H9 (cell line): Measurements from ENCODE around the gene CCR3. TPM values are rescaled to one million over a fixed set of nuclear protein-coding genes. Genes with fewer than 3 reads are reported as not detected.

Source experiments
- DNase-seq: peaks from one replicate; pipeline ENCODE4 v3.0.0-alpha.2; 2017
- H2AFZ ChIP-seq: one replicate; pipeline ENCODE4 v1.6.1; 2013; ENCODE audit warnings: mild to moderate bottlenecking, low read length, control low read depth, moderate library complexity
- H2AK5ac ChIP-seq: 2 replicates; pipeline ENCODE4 v1.6.1; 2013; ENCODE audit warnings: low read length, control low read depth, mixed read lengths; ENCODE audit not compliant: insufficient read length
- H2BK120ac ChIP-seq: one replicate; pipeline ENCODE4 v1.6.1; 2013; ENCODE audit warnings: low read depth, mild to moderate bottlenecking, low read length, control low read depth, inconsistent platforms; ENCODE audit not compliant: poor library complexity, severe bottlenecking
- H2BK12ac ChIP-seq: 2 replicates; pipeline ENCODE4 v1.6.1; 2013; ENCODE audit warnings: low read length, control low read depth, mixed read lengths, low read depth; ENCODE audit not compliant: insufficient read length
- H2BK15ac ChIP-seq: 2 replicates; pipeline ENCODE4 v1.6.1; 2013; ENCODE audit warnings: low read depth, low read length, control low read depth
- H2BK20ac ChIP-seq: one replicate; pipeline ENCODE4 v1.6.1; 2013; ENCODE audit warnings: low read depth, mild to moderate bottlenecking, low read length, control low read depth, inconsistent platforms; ENCODE audit not compliant: poor library complexity, severe bottlenecking
- H2BK5ac ChIP-seq: 2 replicates; pipeline ENCODE4 v1.6.1; 2013; ENCODE audit warnings: low read length, control low read depth, mixed read lengths; ENCODE audit not compliant: insufficient read length
- H3K14ac ChIP-seq: 2 replicates; pipeline ENCODE4 v1.6.1; 2013; ENCODE audit warnings: low read length, control low read depth; ENCODE audit not compliant: insufficient read depth
- H3K18ac ChIP-seq: 2 replicates; pipeline ENCODE4 v1.6.1; 2013; ENCODE audit warnings: low read depth, mild to moderate bottlenecking, mixed read lengths, low read length, control low read depth; ENCODE audit not compliant: insufficient read length
- H3K23ac ChIP-seq: 2 replicates; pipeline ENCODE4 v1.6.1; 2013; ENCODE audit warnings: low read length, control low read depth, mixed read lengths, low read depth; ENCODE audit not compliant: insufficient read length
- H3K23me2 ChIP-seq: 2 replicates; pipeline ENCODE4 v1.6.1; 2013; ENCODE audit warnings: low read depth, mild to moderate bottlenecking, mixed read lengths, low read length, control low read depth; ENCODE audit not compliant: insufficient read length, poor library complexity, severe bottlenecking
- H3K27ac ChIP-seq: 2 replicates; pipeline ENCODE4 v1.5.1; 2013; ENCODE audit warnings: low read length, control low read depth, mixed read lengths, low read depth; ENCODE audit not compliant: insufficient read length
- H3K27me3 ChIP-seq: 2 replicates; pipeline ENCODE4 v1.6.1; 2013; ENCODE audit warnings: low read length, control low read depth, inconsistent platforms; ENCODE audit not compliant: insufficient read depth
- H3K4ac ChIP-seq: 2 replicates; pipeline ENCODE4 v1.6.1; 2013; ENCODE audit warnings: low read depth, mild to moderate bottlenecking, control low read depth, inconsistent platforms, low read length, moderate library complexity
- H3K4me1 ChIP-seq: 2 replicates; pipeline ENCODE4 v1.6.1; 2013; ENCODE audit warnings: low read length, control low read depth, inconsistent platforms; ENCODE audit not compliant: insufficient read depth
- H3K4me2 ChIP-seq: 2 replicates; pipeline ENCODE4 v1.6.1; 2013; ENCODE audit warnings: low read length, control low read depth, mixed read lengths; ENCODE audit not compliant: insufficient read length, insufficient read depth
- H3K56ac ChIP-seq: 2 replicates; pipeline ENCODE4 v1.6.1; 2013; ENCODE audit warnings: low read depth, mild to moderate bottlenecking, mixed read lengths, low read length, control low read depth; ENCODE audit not compliant: insufficient read length
- H3K79me1 ChIP-seq: 2 replicates; pipeline ENCODE4 v1.6.1; 2013; ENCODE audit warnings: low read depth, mild to moderate bottlenecking, moderate library complexity, low read length, control low read depth, inconsistent platforms; ENCODE audit not compliant: insufficient read depth, poor library complexity, severe bottlenecking
- H3K79me2 ChIP-seq: 2 replicates; pipeline ENCODE4 v1.6.1; 2013; ENCODE audit warnings: low read length, control low read depth, inconsistent platforms; ENCODE audit not compliant: insufficient read depth
- H3K9ac ChIP-seq: 2 replicates; pipeline ENCODE4 v1.6.1; 2013; ENCODE audit warnings: low read length, control low read depth, mixed read lengths; ENCODE audit not compliant: insufficient read length; ENCODE audit errors: extremely low read depth
- H3K9me3 ChIP-seq: one replicate; pipeline ENCODE4 v1.6.1; 2013; ENCODE audit warnings: low read depth, low read length, inconsistent platforms; ENCODE audit not compliant: control insufficient read depth
- H3T11ph ChIP-seq: one replicate; pipeline ENCODE4 v1.6.1; 2013; ENCODE audit warnings: mild to moderate bottlenecking, low read length, control low read depth, inconsistent platforms
- H4K20me1 ChIP-seq: one replicate; pipeline ENCODE4 v1.6.1; 2013; ENCODE audit not compliant: control insufficient read depth, insufficient read length, insufficient read depth
- H4K5ac ChIP-seq: 2 replicates; pipeline ENCODE4 v1.6.1; 2013; ENCODE audit warnings: low read depth, mild to moderate bottlenecking, mixed read lengths, low read length, control low read depth; ENCODE audit not compliant: insufficient read length
- H4K8ac ChIP-seq: replicated peaks from 2 replicates; pipeline ENCODE4 v1.6.1; 2013; ENCODE audit warnings: low read length, control low read depth, mixed read lengths, low read depth; ENCODE audit not compliant: insufficient read length
- H4K91ac ChIP-seq: 2 replicates; pipeline ENCODE4 v1.6.1; 2013; ENCODE audit warnings: low read depth, mild to moderate bottlenecking, moderate library complexity, mixed read lengths, low read length, control low read depth; ENCODE audit not compliant: insufficient read length
- H3K27ac Mint-ChIP-seq, 3 experiments: 2 replicates in 2 of 3; 3 replicates in 1 of 3; pipeline ENCODE4 v1.8.0; 2020 to 2021; ENCODE audit warnings: mixed read lengths in 3 of 3, mild to moderate bottlenecking in 1 of 3, moderate library complexity in 1 of 3
- H3K27me3 Mint-ChIP-seq: 2 replicates; pipeline ENCODE4 v1.8.0; 2021; ENCODE audit warnings: low read depth, mild to moderate bottlenecking, moderate library complexity, mixed read lengths
- H3K36me3 Mint-ChIP-seq, 3 experiments: 2 replicates in 2 of 3; 3 replicates in 1 of 3; pipeline ENCODE4 v1.8.0; 2020 to 2021; ENCODE audit warnings: low read depth in 3 of 3, mixed read lengths in 3 of 3; ENCODE audit not compliant: insufficient read depth in 1 of 3
- H3K4me1 Mint-ChIP-seq, 2 experiments: 2 replicates each; pipeline ENCODE4 v1.8.0; 2020; ENCODE audit warnings: mixed read lengths in 2 of 2
- H3K4me3 Mint-ChIP-seq, 2 experiments: 2 replicates in 1 of 2; 3 replicates in 1 of 2; pipeline ENCODE4 v1.8.0; 2020 to 2021; ENCODE audit warnings: mild to moderate bottlenecking in 2 of 2, mixed read lengths in 2 of 2, moderate library complexity in 1 of 2
- H3K9me3 Mint-ChIP-seq, 2 experiments: 2 replicates in 1 of 2; 3 replicates in 1 of 2; pipeline ENCODE4 v1.8.0; 2020; ENCODE audit warnings: mild to moderate bottlenecking in 2 of 2, mixed read lengths in 2 of 2, moderate library complexity in 1 of 2
- CTCF ChIP-seq: fragments of 200-600 bp; sonication (generic); conservative IDR thresholded peaks from 3 replicates; pipeline ENCODE4 v1.8.0; 2021; ENCODE audit warnings: antibody characterized with exemption, mild to moderate bottlenecking
- WGBS: extraction: QIAGEN DNeasy Blood & Tissue Kit; methylation state at CpG from one replicate; pipeline ENCODE4 v1.1.7; 2013; ENCODE audit warnings: missing lambda C conversion rate, low lambda C conversion rate, mixed read lengths; ENCODE audit not compliant: insufficient read length; ENCODE audit errors: extremely low coverage; 5-methylcytosine and 5-hydroxymethylcytosine counted together
- total RNA-seq: library from RNA; stranded (reverse); gene quantifications from 2 replicates; pipeline ENCODE4 v1.2.1, GENCODE V29; 2021

The CCR3 gene
- total RNA-seq, 1 experiment from 2014 or later: not detected

DNA sequence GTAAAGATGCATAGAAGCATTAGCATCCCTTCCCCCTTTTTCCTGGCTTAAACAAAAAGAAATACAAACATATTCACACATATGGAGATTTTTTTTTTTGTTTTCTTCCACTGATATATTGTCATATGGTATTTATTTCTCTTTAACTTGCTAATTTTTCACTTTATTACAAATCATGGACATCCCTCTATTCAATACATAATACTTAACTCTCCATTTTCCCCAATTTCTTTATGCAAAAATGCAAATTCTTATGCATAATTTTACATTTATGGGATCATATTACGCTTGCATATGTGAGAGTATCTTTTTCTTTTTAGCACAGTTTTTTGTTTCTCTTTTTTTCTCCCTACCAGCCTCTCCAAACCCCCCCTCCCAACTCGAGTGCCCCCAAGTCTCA lies 48.8 kb downstream of the CCR3 start:
- no peaks in the 10 kb centered on the region for H3K4me1 Mint-ChIP-seq
- H4K20me1 ChIP-seq: no peaks in the 10 kb centered on the region
- H3K9ac ChIP-seq: no peak overlapping the region
- H3T11ph ChIP-seq: no peak overlapping the region
- no peak overlapping the region for H3K4ac ChIP-seq
- no peaks in the 10 kb centered on the region for H3K4me1 ChIP-seq
- H3K36me3 Mint-ChIP-seq: no peaks in the 10 kb centered on the region
- TF ChIP-seq CTCF: no peak
- H4K8ac ChIP-seq: no peak overlapping the region
- H2BK5ac ChIP-seq: no peak overlapping the region
- H3K9me3 Mint-ChIP-seq: no peaks in the 10 kb centered on the region
- H3K27me3 Mint-ChIP-seq: no peaks in the 10 kb centered on the region; the same call in 1 of the 2 replicates
- no peak overlapping the region for H2BK120ac ChIP-seq
- H3K23me2 ChIP-seq: no peaks in the 10 kb centered on the region
- H3K27me3 ChIP-seq: no peaks in the 10 kb centered on the region
- no peaks in the 10 kb centered on the region for H3K79me2 ChIP-seq
- no peaks in the 10 kb centered on the region for H3K79me1 ChIP-seq
- no peaks in the 10 kb centered on the region for H3K9me3 ChIP-seq
- H2AK5ac ChIP-seq: no peak overlapping the region
- H3K27ac Mint-ChIP-seq: no peak overlapping the region
- H2BK20ac ChIP-seq: no peak overlapping the region
- no peak overlapping the region for H3K23ac ChIP-seq
- DNase-seq: no peak
- H2BK12ac ChIP-seq: no peak overlapping the region
- WGBS: no CpG with 5 or more reads among the region's 2 CpGs
- no peak overlapping the region for H3K4me3 Mint-ChIP-seq
- H3K14ac ChIP-seq: no peak overlapping the region
- no peak overlapping the region for H2BK15ac ChIP-seq
- H4K5ac ChIP-seq: no peak overlapping the region
- H3K27ac ChIP-seq: no peak overlapping the region
- no peak overlapping the region for H3K56ac ChIP-seq
- H3K18ac ChIP-seq: no peak overlapping the region
- H2AFZ ChIP-seq: no peak overlapping the region
- H4K91ac ChIP-seq: no peak overlapping the region
- H3K4me2 ChIP-seq: no peak overlapping the region
